Measurements from ENCODE around the gene CLPSL1.

The CLPSL1 gene

DNA sequence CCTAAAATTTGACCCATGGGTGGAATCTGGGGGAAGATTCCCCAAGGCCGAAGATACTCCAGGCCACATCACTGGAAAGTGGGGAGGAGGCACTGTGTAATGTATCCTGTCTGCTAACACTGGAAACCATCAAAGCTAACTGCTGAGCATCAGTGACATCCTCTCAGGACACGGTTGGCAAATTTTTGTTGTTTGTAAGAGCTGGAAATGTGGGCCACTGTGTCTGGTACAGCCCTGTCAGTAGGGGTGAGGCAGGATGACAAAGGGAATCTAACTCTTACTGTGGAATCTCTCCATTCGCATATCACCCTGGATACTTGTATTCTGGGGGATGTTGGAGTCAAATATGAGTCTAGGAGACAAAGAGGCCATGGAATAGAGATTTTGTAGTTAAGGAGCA, 21.4 kb upstream of the CLPSL1 start:
- DNase-seq: no peak

DNA sequence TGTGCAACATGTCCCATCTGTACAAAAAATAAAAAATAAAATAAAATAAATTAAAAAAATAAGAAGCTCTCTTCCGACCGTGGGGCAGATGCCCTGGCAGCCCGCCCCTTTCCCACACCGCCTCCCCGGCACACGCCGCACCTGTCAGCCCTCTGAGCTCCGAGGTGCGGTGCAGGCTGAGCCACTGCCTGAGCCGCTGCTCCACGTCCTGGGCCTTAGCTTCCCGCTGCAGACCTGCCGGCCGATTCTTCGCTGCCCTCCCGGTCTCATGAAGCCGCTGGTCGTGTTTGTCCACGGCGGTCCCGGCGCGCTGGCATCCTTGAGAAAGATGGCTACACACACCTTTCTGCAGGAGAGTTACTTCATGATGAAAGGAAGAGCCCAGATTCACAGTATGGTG, 15.1 kb upstream of the CLPSL1 start:
- no peak for DNase-seq

GRCh38 chr6:35769211-35769610, 11.6 kb upstream of the CLPSL1 start:
- DNase-seq: no peak

DNA sequence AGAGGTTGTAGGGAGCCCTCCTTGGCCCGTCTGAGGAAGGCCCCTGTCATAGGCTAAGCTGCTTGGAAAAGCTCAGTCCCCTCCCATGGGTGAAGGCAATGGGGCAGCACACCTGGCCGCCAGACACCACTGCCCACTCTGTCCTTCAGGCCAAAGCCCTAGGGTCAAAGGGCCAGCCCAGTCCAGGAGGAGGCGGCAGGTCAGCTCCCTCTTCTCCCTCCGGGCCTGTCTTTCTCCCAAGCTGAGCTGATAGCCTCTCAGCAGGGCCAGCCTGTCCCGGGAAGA, 9.5 kb upstream of the CLPSL1 start:
- DNase-seq: no peak

DNA sequence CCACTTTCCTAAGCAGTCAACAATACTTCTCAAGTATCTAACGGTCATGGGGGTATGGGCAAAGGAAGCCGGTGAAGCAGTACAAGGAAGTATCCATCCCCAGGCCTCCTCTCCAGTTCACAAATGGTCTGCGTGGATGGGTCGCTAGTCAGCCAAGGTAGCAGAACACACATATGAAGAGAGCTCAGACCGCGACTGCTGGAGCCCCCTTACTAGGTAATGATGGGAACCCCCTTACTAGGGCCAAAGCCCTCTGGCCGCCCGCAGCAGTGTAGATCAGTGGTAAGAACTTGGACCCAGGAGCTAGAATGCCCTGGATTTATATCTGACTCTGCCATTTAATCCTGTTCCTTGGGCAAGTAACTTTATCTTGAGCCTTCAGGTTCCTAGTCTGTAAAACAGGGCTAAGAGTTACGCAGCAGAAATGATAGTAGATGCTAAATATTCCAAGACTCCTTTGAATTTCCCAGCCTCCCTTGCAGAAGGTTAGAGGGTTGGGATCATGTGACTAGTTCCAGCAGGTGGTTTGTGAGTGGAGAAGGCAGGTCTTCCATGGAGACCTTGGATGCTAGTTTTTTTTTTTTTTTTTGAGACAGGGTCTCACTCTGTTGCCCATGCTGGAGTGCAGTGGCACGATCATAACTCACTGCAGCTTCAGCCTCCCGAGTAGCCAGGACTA, 6.6 kb upstream of the CLPSL1 start:
- no peak for DNase-seq

GRCh38 chr6:35775031-35775430, 5.8 kb upstream of the CLPSL1 start:
- no peak for DNase-seq

- no peak for DNase-seq
Observed at GRCh38 chr6:35776364-35777215, 4.2 kb upstream of the CLPSL1 start, which contains the start of gene CLPSL2. Gene CLPSL2, plus strand, starts transcription at chr6:35776598. Its CDS starts 21 bp downstream, at chr6:35776619.

DNA sequence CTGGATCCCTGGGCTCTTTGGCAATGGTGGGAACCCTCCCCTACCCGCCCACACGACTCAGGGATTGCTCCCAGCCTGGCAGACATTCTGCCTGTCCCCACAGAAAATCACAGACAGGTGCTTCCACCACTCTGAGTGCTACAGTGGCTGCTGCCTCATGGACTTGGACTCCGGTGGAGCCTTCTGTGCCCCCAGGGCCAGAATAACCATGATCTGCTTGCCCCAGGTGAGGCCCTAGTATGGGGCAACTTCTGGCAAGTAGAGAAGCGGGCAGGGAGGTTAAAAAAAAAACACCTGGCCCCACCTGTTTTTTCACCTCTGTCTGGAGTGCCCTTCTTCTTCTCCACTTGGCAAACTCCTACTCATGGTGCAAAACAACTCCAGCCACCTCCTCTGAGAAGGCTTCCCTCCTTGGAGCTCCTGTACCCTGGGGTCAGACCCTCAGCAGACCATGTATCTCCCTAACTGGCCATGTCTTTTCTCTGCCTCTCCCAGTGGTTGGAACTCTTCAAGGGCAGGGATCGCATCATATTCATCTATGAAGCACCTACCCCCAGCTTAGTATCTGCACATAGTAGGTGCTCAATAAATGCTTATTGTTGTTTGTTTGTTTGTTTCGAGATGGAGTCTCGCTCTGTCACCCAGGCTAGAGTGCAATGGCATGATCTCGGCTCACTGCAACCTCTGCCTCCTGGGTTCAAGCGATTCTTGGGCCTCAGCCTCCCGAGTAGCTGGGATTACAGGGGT, 3.3 kb upstream of the CLPSL1 start:
- DNase-seq: no peak

DNA sequence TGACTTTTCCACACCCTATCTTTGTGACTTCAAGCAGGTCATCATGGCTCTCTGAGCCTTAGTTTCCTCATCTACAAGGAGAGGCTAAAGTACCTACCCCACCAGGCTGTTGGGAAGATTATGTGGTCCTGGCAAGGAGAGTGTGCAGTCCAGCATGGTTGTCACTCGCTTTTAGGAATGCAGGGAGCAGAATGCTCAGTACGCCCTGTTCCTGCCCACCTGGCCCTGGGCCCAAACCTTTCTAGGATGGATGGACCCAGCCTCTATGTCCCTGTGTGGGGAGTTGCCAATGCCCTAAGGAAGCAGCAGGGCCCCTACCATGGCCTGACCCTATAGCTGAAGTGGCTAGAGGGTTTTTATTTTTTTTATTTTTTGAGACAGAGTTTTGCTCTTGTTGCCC, 2.4 kb upstream of the CLPSL1 start:
- DNase-seq: no peak

- no peak for DNase-seq
Observed at GRCh38 chr6:35781290-35781689, 471 bp downstream of the CLPSL1 start.

- DNase-seq: no peak
Observed at GRCh38 chr6:35782424-35782823, 1.6 kb downstream of the CLPSL1 start.

- DNase-seq: no peak
Observed at GRCh38 chr6:35784200-35784599, 3.4 kb downstream of the CLPSL1 start.

- DNase-seq: no peak
Observed at GRCh38 chr6:35786272-35786671, 5.5 kb downstream of the CLPSL1 start.

GRCh38 chr6:35786810-35787209, 6.0 kb downstream of the CLPSL1 start:
- DNase-seq: no peak

GRCh38 chr6:35787266-35788218, 6.7 kb downstream of the CLPSL1 start:
- DNase-seq: no peak

DNA sequence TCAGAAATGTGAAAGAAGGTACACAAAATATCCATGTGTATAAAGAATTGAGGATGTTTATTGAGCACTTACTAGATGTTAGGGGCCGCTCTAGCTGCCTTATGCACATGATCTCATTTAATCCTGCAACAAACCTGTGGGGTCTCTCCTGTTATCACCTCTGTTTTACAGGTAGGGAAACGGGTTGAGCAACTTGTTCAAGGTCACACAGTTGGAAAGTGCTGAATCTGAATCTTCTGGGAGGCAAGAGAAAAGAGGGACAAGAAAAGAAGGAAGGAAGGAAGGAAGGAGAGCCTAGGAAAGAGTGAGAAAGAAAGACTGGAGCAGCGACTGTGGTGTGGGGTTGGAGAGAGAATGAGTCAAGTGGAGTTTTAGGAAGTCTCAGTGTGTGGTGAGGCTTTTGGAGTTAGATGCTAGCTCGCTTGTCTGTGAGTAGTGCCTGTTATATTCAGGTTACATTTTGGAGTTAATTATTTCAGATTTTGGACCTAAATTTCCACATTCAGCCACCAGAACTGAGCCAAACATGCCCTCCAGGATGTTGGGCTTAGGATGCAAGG, 7.7 kb downstream of the CLPSL1 start:
- DNase-seq: no peak

GRCh38 chr6:35790683-35791082, 9.9 kb downstream of the CLPSL1 start:
- DNase-seq: no peak

- no peak for DNase-seq
Observed at GRCh38 chr6:35794536-35795452, 14.0 kb downstream of the CLPSL1 start.

DNA sequence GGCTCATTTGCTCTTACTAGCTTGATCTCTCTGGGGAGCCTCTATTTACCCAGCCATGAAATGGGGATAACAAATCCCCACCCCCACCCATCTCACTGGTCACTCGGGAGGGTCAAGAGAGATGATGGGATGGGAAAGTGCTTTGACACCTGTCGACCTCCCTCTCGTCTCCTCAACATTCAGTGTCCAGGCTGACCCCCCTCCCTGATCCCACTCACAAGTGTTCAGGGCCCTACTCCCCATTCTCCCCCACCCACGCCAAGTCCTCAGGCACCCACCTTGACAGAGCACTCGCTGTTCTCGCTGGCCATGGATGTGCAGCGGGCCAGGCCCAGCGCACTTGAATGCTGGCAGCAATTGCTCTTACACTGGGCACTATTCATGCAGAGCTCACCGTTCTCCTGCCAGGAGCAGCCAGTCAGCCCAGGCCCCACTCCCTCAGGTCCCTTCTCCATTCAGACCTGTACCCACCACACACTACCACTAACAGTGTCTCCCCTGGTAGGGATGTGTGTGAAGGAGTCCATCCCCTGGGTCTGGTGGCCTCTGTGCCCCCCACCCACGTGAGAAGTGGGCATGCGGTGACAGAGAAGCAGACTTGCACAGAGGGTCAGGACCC, 14.7 kb downstream of the CLPSL1 start:
- DNase-seq: no peak

GRCh38 chr6:35796236-35796635, 15.4 kb downstream of the CLPSL1 start:
- no peak for DNase-seq

All from activated CD4-positive, alpha-beta T cell treated with anti-CD3 and anti-CD28 coated beads, Interleukin-2, amount 50 U/mL, for 4 hours (primary cell).